B cell (primary cell): Measurements from ENCODE around the gene JMJD8. TPM values are rescaled to one million over a fixed set of nuclear protein-coding genes. Genes with fewer than 3 reads are reported as not detected.
A peak's percentile ranks its signal among the peaks of the same experiment; 100 is the strongest.

Source experiments
- ATAC-seq: fragments of 200-7000 bp; cut with Tn5 transposase; one replicate; pipeline ENCODE4 v1.10.0; 2021; ENCODE audit warnings: low read depth, mild to moderate bottlenecking, moderate number of reproducible peaks, moderate library complexity
- CTCF ChIA-PET: fragments of 350-600 bp; sonication (Branson Sonifier 250); formaldehyde crosslinking; loops from one replicate; lab custom pipeline; 2021; ENCODE audit warnings: antibody characterized with exemption, inconsistent platforms; lab: Charles Lee
- POLR2A ChIA-PET: fragments of 350-600 bp; sonication (Branson Sonifier 250); formaldehyde crosslinking; loops from one replicate; lab custom pipeline; 2021; ENCODE audit warnings: antibody characterized with exemption; lab: Charles Lee
- DNase-seq: peaks from one replicate; pipeline ENCODE4 v3.0.0; 2013
- H2AFZ ChIP-seq: 2 replicates; pipeline ENCODE4 v1.6.1; 2012; ENCODE audit warnings: mild to moderate bottlenecking, low read depth, low read length; ENCODE audit not compliant: insufficient read depth, poor library complexity, severe bottlenecking
- H3K27ac ChIP-seq, 2 donors: 1 replicate in 1 of 2; 2 replicates in 1 of 2; pipeline ENCODE4 v1.5.1; 2012 to 2013; ENCODE audit warnings: low read length in 2 of 2, mild to moderate bottlenecking in 2 of 2, moderate library complexity in 1 of 2
- H3K27me3 ChIP-seq, 4 experiments: fragments of 200-600 bp in 1 of 4; sonication (generic) in 1 of 4; replicated peaks in 1 of 4; 1 replicate in 2 of 4; 2 replicates in 2 of 4; pipeline versions ENCODE4 v1.6.1 to v1.7.0; 2013 to 2016; ENCODE audit warnings: low read length in 3 of 4, mild to moderate bottlenecking in 2 of 4, mixed read lengths in 1 of 4, moderate library complexity in 1 of 4; ENCODE audit not compliant: insufficient read depth in 4 of 4, control insufficient read depth in 3 of 4; ENCODE audit errors: control extremely low read depth in 1 of 4
- H3K36me3 ChIP-seq, 2 experiments: replicated peaks in 1 of 2; 1 replicate in 1 of 2; 2 replicates in 1 of 2; pipeline versions ENCODE4 v1.6.1 to v1.7.1; 2013; ENCODE audit warnings: low read length in 1 of 2; ENCODE audit not compliant: insufficient read depth in 2 of 2, control insufficient read depth in 1 of 2; ENCODE audit errors: control extremely low read depth in 1 of 2, extremely low read depth in 1 of 2
- H3K4me1 ChIP-seq, 2 donors: fragments of 200-600 bp in 1 of 2; sonication (generic) in 1 of 2; 1 replicate in 1 of 2; 2 replicates in 1 of 2; pipeline versions ENCODE4 v1.5.1 to v1.6.1; 2013 to 2017; ENCODE audit warnings: low read length in 2 of 2; ENCODE audit not compliant: control insufficient read depth in 2 of 2, insufficient read depth in 2 of 2
- H3K4me2 ChIP-seq: replicated peaks from 2 replicates; pipeline ENCODE3; 2012; ENCODE audit warnings: mild to moderate bottlenecking, low read depth, low read length; ENCODE audit not compliant: poor library complexity, severe bottlenecking
- H3K4me3 ChIP-seq, 5 experiments: fragments of 200-600 bp in 1 of 5; sonication (generic) in 1 of 5; 1 replicate in 3 of 5; 2 replicates in 2 of 5; pipeline versions ENCODE4 v1.5.1 to v1.7.0; 2011 to 2016; ENCODE audit warnings: low read length in 4 of 5, mild to moderate bottlenecking in 4 of 5, low read depth in 2 of 5, control low read depth in 1 of 5, moderate library complexity in 1 of 5; ENCODE audit not compliant: insufficient read depth in 1 of 5; ENCODE audit errors: control extremely low read depth in 1 of 5, extremely low read depth in 1 of 5
- H3K79me2 ChIP-seq: fragments of 200-600 bp; sonication (generic); one replicate; pipeline ENCODE4 v1.6.0; 2016; ENCODE audit warnings: low read length; ENCODE audit not compliant: control insufficient read depth, insufficient read depth
- H3K9ac ChIP-seq: fragments of 200-600 bp; sonication (generic); 2 replicates; pipeline ENCODE4 v1.6.1; 2017; ENCODE audit warnings: mild to moderate bottlenecking, low read length, moderate library complexity
- H3K9me3 ChIP-seq, 3 donors: one replicate each; pipeline versions ENCODE4 v1.6.1 to v1.7.1; 2013; ENCODE audit warnings: low read length in 2 of 3; ENCODE audit not compliant: control insufficient read depth in 2 of 3, insufficient read depth in 1 of 3; ENCODE audit errors: control extremely low read depth in 1 of 3
- H4K20me1 ChIP-seq: 2 replicates; pipeline ENCODE4 v1.6.0; 2012; ENCODE audit warnings: mild to moderate bottlenecking, low read length; ENCODE audit not compliant: insufficient read depth, control insufficient read depth, poor library complexity, severe bottlenecking
- H3K27ac Mint-ChIP-seq: one replicate; pipeline ENCODE4 v1.8.0; 2021; ENCODE audit warnings: mixed read lengths
- H3K27me3 Mint-ChIP-seq: one replicate; pipeline ENCODE4 v1.8.0; 2021; ENCODE audit warnings: mixed read lengths
- H3K4me1 Mint-ChIP-seq: one replicate; pipeline ENCODE4 v1.8.0; 2021; ENCODE audit warnings: mixed read lengths
- H3K4me3 Mint-ChIP-seq: one replicate; pipeline ENCODE4 v1.8.0; 2021; ENCODE audit warnings: mixed read lengths
- H3K9me3 Mint-ChIP-seq: one replicate; pipeline ENCODE4 v1.8.0; 2022; ENCODE audit warnings: mixed read lengths; ENCODE audit not compliant: insufficient read depth
- EZH2 ChIP-seq: IDR thresholded peaks from 2 replicates; pipeline ENCODE4 v1.6.1; 2012; ENCODE audit warnings: borderline replicate concordance, low read depth, mild to moderate bottlenecking, moderate library complexity, low read length; ENCODE audit not compliant: insufficient read depth, poor library complexity, severe bottlenecking
- WGBS: methylation state at CpG from one replicate; pipeline ENCODE4 v1.1.5; 2013; ENCODE audit warnings: missing lambda C conversion rate; ENCODE audit not compliant: insufficient coverage; 5-methylcytosine and 5-hydroxymethylcytosine counted together
- intact Hi-C: fragments of 100-400 bp; cut with micrococcal nuclease; formaldehyde crosslinking; loops from one replicate; pipeline ENCODE4 v1.10.0; 2022
- polyA plus RNA-seq: library from polyadenylated mRNA; depleted of rRNA; stranded (reverse); fragments of >200 nt; gene quantifications from 2 replicates; pipeline ENCODE4 v1.2.3, GENCODE V29; 2012
- total RNA-seq, 2 donors: library from RNA; stranded (reverse); fragments of 120-200 nt in 1 of 2; gene quantifications; 1 replicate in 1 of 2; 2 replicates in 1 of 2; pipeline versions ENCODE4 v1.2.3 to v1.2.4, GENCODE V29; 2013 to 2022
- TF ChIP-seq, protein P1 (sequence below): fragments of 200-600 bp; IDR thresholded peaks from one replicate; pipeline ENCODE4 v1.8.0; 2022; ENCODE audit warnings: antibody characterized with exemption, mild to moderate bottlenecking

The JMJD8 gene
- total and polyA plus RNA-seq, 2 donors (not counting 1 experiment from before 2014, with no cell fraction given), result 46.3 to 69.3 TPM

- Mint-ChIP-seq H3K4me1 (peaks cover 19% of the 10 kb centered on the region), H3K27me3 (no peaks in the 10 kb centered on the region), H3K27ac (no peak overlapping the region), H3K4me3 (no peak overlapping the region), H3K9me3 (no peaks in the 10 kb centered on the region)
- ATAC-seq, result no peak
- Histone ChIP-seq H3K36me3 (no peaks in the 10 kb centered on the region), H3K27ac (no peak overlapping the region), H3K9me3 (peaks cover 0 to 2% (median 0%) of the 10 kb centered on the region in 3 donors), H3K4me3 (no peak overlapping the region), H3K79me2 (peaks cover 12% of the 10 kb centered on the region), H3K4me1 (peaks cover 22 to 29% of the 10 kb centered on the region in 2 donors), H4K20me1 (peaks cover 14% of the 10 kb centered on the region), H3K4me2 (peak overlapping the region; percentile 92), H3K9ac (no peak overlapping the region), H3K27me3 (no peaks in the 10 kb centered on the region), H2AFZ (no peak overlapping the region)
- intact Hi-C loops, result no loop called here
- CTCF ChIA-PET, result interaction anchor here (1.2 to 1.4 kb wide), 2 partner anchors 9 to 11 kb away, joined by 4 to 5 read pairs; partner anchors contain the start of gene METTL26
- no peak for DNase-seq
- 91% methylated on average over 20 of the region's 25 CpGs for WGBS
- POLR2A ChIA-PET, result interaction anchor here (0.6 to 1.2 kb wide), 2 partner anchors 9 to 11 kb away, joined by 3 to 4 read pairs; partner anchors contain the start of gene METTL26
- TF ChIP-seq EZH2, result no peak
These were observed 36.8 kb downstream of the JMJD8 start for GRCh38 chr16:647173-647902.

- H3K27me3 Mint-ChIP-seq, result no peaks in the 10 kb centered on the region
- H3K9ac ChIP-seq, result no peak overlapping the region
- no peaks in the 10 kb centered on the region for H3K36me3 ChIP-seq
- H3K4me3 ChIP-seq, result no peak overlapping the region
- no peaks in the 10 kb centered on the region for H3K27me3 ChIP-seq
- H3K4me1 Mint-ChIP-seq, result peaks cover 19% of the 10 kb centered on the region
- H3K9me3 Mint-ChIP-seq, result no peaks in the 10 kb centered on the region
- H3K79me2 ChIP-seq, result peaks cover 14% of the 10 kb centered on the region
- POLR2A ChIA-PET, result interaction anchor here (1.2 kb wide), 1 partner anchor 11 kb away, joined by 4 read pairs; the partner anchor contains the start of gene METTL26
- 93% methylated on average over 18 of the region's 22 CpGs for WGBS
- H4K20me1 ChIP-seq, result peaks cover 14% of the 10 kb centered on the region
- H2AFZ ChIP-seq, result no peak overlapping the region
- no peak overlapping the region for H3K27ac ChIP-seq
- TF ChIP-seq EZH2, result no peak
- TF ChIP-seq, protein P1, sequence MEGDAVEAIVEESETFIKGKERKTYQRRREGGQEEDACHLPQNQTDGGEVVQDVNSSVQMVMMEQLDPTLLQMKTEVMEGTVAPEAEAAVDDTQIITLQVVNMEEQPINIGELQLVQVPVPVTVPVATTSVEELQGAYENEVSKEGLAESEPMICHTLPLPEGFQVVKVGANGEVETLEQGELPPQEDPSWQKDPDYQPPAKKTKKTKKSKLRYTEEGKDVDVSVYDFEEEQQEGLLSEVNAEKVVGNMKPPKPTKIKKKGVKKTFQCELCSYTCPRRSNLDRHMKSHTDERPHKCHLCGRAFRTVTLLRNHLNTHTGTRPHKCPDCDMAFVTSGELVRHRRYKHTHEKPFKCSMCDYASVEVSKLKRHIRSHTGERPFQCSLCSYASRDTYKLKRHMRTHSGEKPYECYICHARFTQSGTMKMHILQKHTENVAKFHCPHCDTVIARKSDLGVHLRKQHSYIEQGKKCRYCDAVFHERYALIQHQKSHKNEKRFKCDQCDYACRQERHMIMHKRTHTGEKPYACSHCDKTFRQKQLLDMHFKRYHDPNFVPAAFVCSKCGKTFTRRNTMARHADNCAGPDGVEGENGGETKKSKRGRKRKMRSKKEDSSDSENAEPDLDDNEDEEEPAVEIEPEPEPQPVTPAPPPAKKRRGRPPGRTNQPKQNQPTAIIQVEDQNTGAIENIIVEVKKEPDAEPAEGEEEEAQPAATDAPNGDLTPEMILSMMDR, result no peak
- CTCF ChIA-PET, result no interaction called here
- ATAC-seq (no peak), DNase-seq (no peak)
- H3K27ac Mint-ChIP-seq, result peak overlapping the region; percentile 59
- peaks cover 22 to 30% of the 10 kb centered on the region in 2 donors for H3K4me1 ChIP-seq
- H3K4me3 Mint-ChIP-seq, result no peak overlapping the region
- H3K9me3 ChIP-seq, result peaks cover 0 to 2% (median 0%) of the 10 kb centered on the region in 3 donors
- H3K4me2 ChIP-seq, result no peak overlapping the region
- intact Hi-C loops, result no loop called here
These were observed 37.4 kb downstream of the JMJD8 start for GRCh38 chr16:646679-647172.
